K562 treated with DMSO at 1 percent for 48 hours (cell line): ENCODE results near the gene ARHGAP40. TPM values are rescaled to one million over a fixed set of nuclear protein-coding genes. Genes with fewer than 3 reads are reported as not detected.

ENCODE experiments used
- total RNA-seq: library from RNA; unstranded; fragments of 300-600 nt; gene quantifications from 2 replicates; pipeline ENCODE4 v1.2.3, GENCODE V29; 2022; ENCODE audit warnings: low replicate concordance; ENCODE audit errors: extremely low read depth

Gene ARHGAP40
- not detected in 2 replicates for total RNA-seq

GRCh38 chr20:38601216-38602184 lies at the start of gene ARHGAP40:
Gene ARHGAP40, plus strand, starts transcription at chr20:38601809.

GRCh38 chr20:38581013-38581412 lies 20.6 kb upstream of the ARHGAP40 start, which contains the start of gene ADIG:
Gene ADIG, plus strand, starts transcription at chr20:38581197. Its CDS starts 54 bp downstream, at chr20:38581251.

Other genes with a start within 250 kb of the ARHGAP40 start
- not detected in 2 replicates for gene SNHG17, start 166.5 kb upstream of the ARHGAP40 start, total RNA-seq
- gene RALGAPB, start 129.0 kb upstream of the ARHGAP40 start, total RNA-seq: not detected in 2 replicates
- not detected in 2 replicates for gene ADIG, start 20.6 kb upstream of the ARHGAP40 start, total RNA-seq
- not detected in 2 replicates for gene SLC32A1, start 122.7 kb downstream of the ARHGAP40 start, total RNA-seq
- gene ACTR5, start 146.7 kb downstream of the ARHGAP40 start, total RNA-seq: not detected in 2 replicates
- not detected in 2 replicates for gene PPP1R16B, start 203.9 kb downstream of the ARHGAP40 start, total RNA-seq